Measurements from ENCODE around the gene PUS1. TPM values are rescaled to one million over a fixed set of nuclear protein-coding genes. Genes with fewer than 3 reads are reported as not detected.
A peak's percentile ranks its signal among the peaks of the same experiment; 100 is the strongest.
"Not testable (repeated sequence)": the region's sequence is repeated elsewhere in the genome, so short reads cannot be mapped to it uniquely, and the experiment has no call there.

Gene PUS1
- total and polyA plus RNA-seq, 9 of the 15 experiments (the other 6 are each of a cell fraction or from before 2014, with no cell fraction given) = 1.9 to 90.8 (median 30.0) TPM

DNA sequence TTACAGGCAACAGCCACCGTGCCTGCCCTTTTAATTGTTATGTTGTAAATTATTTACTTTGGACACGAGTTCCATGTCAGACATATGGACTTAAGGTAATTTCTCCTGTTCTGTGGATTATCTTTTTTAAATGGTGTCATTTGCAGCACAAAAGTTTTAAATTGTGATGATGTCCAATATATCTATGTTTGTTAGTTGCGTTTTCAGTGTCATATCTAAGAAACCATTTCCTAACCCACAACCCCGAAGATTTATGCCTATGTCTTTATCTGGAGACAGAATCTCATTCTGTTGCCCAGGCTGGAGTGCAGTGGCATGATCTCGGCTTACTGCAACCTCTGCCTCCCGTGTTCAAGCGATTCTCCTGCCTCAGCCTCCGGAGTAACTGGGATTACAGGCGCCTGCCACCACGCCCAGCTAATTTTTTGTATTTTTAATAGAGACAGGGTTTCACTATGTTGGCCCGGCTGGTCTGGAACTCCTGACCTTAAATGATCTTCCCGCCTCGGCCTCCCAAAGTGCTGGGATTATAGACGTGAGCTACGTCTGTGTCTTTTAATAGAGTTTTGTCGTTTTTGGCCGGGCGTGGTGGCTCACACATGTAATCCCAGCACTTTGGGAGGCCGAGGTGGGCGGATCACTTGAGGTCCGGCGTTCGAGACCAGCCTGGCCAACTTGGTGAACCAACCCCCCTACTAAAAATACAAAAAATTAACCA is 19.8 kb downstream of the PUS1 start:
- H3K9me1 ChIP-seq (ENCODE audit: control insufficient read depth, insufficient read depth, low read length); H3K9me3 ChIP-seq (replicated peaks; ENCODE audit: control insufficient read depth, insufficient read depth, low read depth, low read length); H3K27me3 ChIP-seq (ENCODE audit: control insufficient read depth in 2 of 2, insufficient read depth in 2 of 2, low read length in 2 of 2); H4K20me1 ChIP-seq (replicated peaks; ENCODE audit: control insufficient read depth, insufficient read depth, low read length); ATAC-seq; DNase-seq (ENCODE audit: extremely low read depth in 1 of 4, low spot score in 3 of 4); in situ Hi-C loops (cut with MboI); BruUV-seq (replicated peaks); TF ChIP-seq PBX2 (CRISPR knock-in tag; IDR thresholded peaks at IDR 0.05; ENCODE audit: low read depth): not testable (repeated sequence)
- intact Hi-C loops (cut with micrococcal nuclease) = loop anchor here (2.0 kb wide), 1 partner anchor 112 kb away; no protein-coding TSS in a partner anchor
- peak overlapping the region; percentile 97 for H2AFZ ChIP-seq (ENCODE audit: low read depth, low read length)
- TF ChIP-seq PBX2 (tag; conservative IDR thresholded peaks at IDR 0.05; ENCODE audit: low read depth) = peak; percentile 83
- peak; percentile 7; the same call in 1 of the 2 replicates for TF ChIP-seq ZNF121 (CRISPR knock-in tag; conservative IDR thresholded peaks at IDR 0.05)
- peak; percentile 87 for TF ChIP-seq ADNP (tag; IDR thresholded peaks at IDR 0.05)
- peak; percentile 10; the same call in 1 of the 2 replicates for TF ChIP-seq TAL1 (IDR thresholded peaks at IDR 0.05)
- peak; percentile 71 for TF ChIP-seq PKNOX1 (IDR thresholded peaks at IDR 0.05)
- TF ChIP-seq HES1 (IDR thresholded peaks at IDR 0.05; ENCODE audit: low read depth) = 0 out of 2 replicates have a peak, but pooled peaks have one; percentile 19
- peak; percentile 74 for TF ChIP-seq ZNF766 (CRISPR knock-in tag; conservative IDR thresholded peaks at IDR 0.05)
- 0 out of 2 replicates have a peak, but pooled peaks have one; percentile 42 for TF ChIP-seq SP1 (CRISPR knock-in tag; IDR thresholded peaks at IDR 0.05)
- peak in 1 of 2 experiments; percentile 67; a peak in 2 of 4 replicates for TF ChIP-seq KDM1A (IDR thresholded peaks at IDR 0.05)
- TF ChIP-seq CC2D1A (IDR thresholded peaks at IDR 0.05) = peak; percentile 16; the same call in 1 of the 2 replicates
- TF ChIP-seq MEIS2 (IDR thresholded peaks at IDR 0.05; ENCODE audit: partially characterized antibody) = peak; percentile 89
- TF ChIP-seq CBFA2T3 (IDR thresholded peaks at IDR 0.05) = peak; percentile 26; the same call in 1 of the 2 replicates
- ChIA-PET CTCF (ENCODE audit: low intra/inter-chr PET ratio) (interaction anchor here (0.7 to 1.2 kb wide), 2 partner anchors 20 to 112 kb away, joined by 4 read pairs; partner anchors contain the start of gene PUS1), POLR2A (interaction anchor here (0.6 to 1.4 kb wide), 2 partner anchors 14 to 180 kb away, joined by 3 to 5 read pairs; no protein-coding TSS in a partner anchor)
- peak overlapping the region; percentile 58 for H3K27ac ChIP-seq (ENCODE audit: extremely low read depth, low read depth, low read length)
- peaks cover 40% of the 10 kb centered on the region for H3K79me2 ChIP-seq (ENCODE audit: control insufficient read depth, insufficient read depth, low read length)
- H3K4me1 ChIP-seq (replicated peaks in 1 of 2; ENCODE audit: control insufficient read depth in 2 of 2, insufficient read depth in 2 of 2, low read length in 2 of 2) = peaks cover 15 to 47% of the 10 kb centered on the region in 2 experiments
- peak; percentile 72 for FAIRE-seq
- peak overlapping the region; percentile 79 for H3K4me2 ChIP-seq (ENCODE audit: insufficient read depth, low read length)
- 19% methylated on average over 23 of the region's 23 CpGs for WGBS (ENCODE audit: insufficient coverage, low coverage, missing lambda C conversion rate)
- peak overlapping the region; percentile 97 for H3K4me3 ChIP-seq
- peaks cover 19% of the 10 kb centered on the region; the same call in 2 of the 3 replicates for H3K36me3 ChIP-seq (ENCODE audit: control insufficient read depth, insufficient read depth, low read length)
- peak overlapping the region; percentile 29 to 95; a peak in 3 of 4 replicates for H3K9ac ChIP-seq (ENCODE audit: insufficient read depth in 1 of 2, low read depth in 2 of 2, low read length in 2 of 2)
